NCI-H128 (cell line): ENCODE measurements around the gene USH1G.
"Not testable (repeated sequence)": the region's sequence is repeated elsewhere in the genome, so short reads cannot be mapped to it uniquely, and the experiment has no call there.

Experiments used
- DNase-seq: peaks from one replicate; lab custom pipeline; 2025; ENCODE audit not compliant: unreplicated experiment; lab: John Stamatoyannopoulos, UW

The USH1G gene

GRCh38 chr17:74906214-74906793 lies 16.8 kb downstream of the USH1G start:
- not testable (repeated sequence) for DNase-seq

DNA sequence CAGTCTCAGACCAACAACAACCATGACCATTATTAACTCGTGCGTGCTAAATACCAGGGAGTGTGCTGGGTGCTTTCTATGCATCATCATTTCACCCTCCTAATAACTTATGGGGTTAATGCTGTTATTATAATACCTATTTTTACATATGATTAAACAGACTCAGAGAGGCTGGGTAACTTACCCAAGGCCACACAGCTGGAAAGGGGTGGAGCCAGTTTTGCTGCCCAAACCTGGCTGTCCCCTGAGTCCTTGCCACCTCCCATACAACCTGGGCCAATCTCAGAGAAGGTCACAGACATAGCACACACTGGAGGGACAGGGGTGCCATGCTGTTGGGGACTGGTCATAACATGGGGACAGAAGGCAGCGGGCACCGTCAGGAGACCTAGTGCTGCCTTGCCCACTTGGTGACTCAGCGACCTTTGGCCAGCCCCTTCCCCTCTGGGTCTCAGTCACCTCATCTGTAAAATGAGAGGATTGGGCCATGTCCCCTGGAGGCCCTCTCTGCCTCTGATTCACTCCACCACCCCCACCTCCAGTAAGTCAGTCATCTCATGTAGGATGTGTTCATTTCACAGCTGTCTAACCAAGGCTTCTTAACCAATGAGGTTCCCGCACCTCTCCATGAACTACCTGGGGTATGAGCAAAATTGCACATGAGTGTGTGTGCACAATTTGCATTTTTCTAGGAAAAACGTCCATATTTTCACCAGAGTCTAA lies 18.2 kb downstream of the USH1G start:
- DNase-seq = no peak

DNA sequence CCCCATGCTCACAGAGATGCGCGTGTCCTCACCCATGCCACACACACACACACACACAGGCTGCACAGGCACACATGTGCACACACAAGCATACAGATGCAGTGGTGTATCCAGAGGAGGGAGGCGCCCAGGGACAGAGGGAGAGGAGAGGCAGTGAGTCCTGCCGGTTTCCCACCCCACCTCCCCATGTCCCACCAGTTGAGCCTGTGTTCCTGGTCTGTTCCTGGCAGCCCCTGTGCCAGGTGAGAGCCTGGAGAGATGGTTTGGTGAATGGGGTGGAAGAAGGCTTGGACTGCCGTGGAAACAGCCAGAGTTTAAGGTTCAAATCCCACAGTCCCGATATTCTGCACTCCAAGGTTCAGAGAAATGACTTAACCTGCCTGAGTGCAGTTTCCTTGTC lies 19.4 kb downstream of the USH1G start:
- no peak for DNase-seq

- no peak for DNase-seq
Measured at GRCh38 chr17:74903034-74903433, 20.0 kb downstream of the USH1G start.

DNA sequence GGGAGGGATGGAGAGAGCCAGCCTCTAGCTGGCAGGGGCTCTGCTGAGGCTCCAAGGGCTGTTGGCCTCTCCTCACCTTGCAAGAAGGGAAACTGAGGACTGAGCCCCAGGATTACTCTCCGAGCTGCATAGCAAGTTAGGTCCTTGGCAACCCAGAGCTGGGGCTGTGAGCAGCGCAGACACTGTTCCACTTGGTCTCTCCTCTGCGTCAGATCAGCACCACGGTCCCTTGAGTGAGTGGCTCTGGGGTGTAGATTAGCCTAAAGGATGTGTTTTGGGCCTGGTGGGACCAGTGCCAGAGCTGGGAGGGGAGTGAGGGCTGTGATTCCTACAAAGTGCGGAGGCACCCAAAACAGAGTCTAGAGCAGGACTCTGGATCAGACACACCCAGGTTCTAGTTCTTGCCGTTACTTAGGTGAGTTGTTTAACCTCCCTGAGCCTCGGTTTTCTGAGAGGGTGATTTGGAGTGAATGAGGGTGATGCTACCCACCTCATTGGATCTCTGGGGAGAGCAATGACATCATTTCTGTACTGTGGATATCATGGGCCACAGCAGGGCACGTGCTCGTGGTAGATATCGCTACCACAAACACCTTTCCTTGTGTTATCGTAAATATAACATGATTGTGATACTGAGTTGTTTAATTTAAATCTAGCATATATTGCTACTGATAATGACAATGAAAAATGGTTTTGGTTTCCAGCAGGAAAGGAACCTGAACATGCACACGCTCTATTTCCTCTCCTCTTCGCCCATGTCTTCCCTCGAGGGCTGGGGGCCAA lies 21.5 kb downstream of the USH1G start:
- no peak for DNase-seq

DNA sequence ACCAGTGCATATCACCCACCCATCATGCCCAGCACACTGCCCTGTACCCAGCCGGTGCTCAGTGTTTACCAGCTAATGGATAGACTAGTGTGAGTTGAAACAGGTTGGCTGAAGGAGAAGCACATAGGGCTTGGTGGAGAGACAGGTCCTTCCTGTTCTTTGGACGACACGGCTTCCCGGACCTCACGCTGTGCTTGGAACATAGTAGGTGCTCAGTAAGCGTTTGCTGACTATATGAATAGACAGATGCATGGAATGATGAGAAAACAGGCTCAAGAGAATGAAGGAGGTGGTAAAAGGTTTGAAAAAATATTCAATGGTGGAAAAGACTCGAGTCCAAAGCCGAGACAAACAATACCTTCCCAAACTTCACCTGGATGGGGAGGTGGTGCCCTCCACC lies 22.8 kb downstream of the USH1G start:
- no peak for DNase-seq

DNA sequence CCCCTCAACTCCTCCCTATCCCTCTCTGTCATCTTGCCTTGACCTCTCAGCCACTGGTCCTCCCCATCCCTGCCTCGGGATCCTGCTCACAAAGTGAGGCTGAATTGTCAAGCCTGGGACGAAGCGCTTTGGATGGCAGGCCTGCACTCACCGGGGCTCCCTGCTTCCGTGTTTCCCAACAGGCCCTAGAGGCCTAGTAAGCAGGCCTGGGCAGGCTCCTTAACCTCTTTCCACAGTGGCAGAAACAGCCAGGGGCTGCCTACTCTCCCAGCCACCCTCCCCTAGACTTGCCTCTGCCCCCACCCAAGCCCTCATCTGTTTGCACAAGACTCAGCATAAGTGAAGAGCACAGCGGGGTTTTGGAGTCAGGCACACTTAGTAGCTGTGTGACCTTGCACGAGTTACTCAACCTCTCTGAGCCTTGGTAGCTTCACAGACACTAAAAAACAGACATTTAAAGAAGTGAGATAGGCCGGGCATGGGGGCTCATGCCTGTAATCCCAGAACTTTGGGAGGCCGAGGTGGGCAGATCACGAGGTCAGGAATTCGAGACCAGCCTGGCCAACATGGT lies 24.6 kb downstream of the USH1G start:
- DNase-seq = no peak

DNA sequence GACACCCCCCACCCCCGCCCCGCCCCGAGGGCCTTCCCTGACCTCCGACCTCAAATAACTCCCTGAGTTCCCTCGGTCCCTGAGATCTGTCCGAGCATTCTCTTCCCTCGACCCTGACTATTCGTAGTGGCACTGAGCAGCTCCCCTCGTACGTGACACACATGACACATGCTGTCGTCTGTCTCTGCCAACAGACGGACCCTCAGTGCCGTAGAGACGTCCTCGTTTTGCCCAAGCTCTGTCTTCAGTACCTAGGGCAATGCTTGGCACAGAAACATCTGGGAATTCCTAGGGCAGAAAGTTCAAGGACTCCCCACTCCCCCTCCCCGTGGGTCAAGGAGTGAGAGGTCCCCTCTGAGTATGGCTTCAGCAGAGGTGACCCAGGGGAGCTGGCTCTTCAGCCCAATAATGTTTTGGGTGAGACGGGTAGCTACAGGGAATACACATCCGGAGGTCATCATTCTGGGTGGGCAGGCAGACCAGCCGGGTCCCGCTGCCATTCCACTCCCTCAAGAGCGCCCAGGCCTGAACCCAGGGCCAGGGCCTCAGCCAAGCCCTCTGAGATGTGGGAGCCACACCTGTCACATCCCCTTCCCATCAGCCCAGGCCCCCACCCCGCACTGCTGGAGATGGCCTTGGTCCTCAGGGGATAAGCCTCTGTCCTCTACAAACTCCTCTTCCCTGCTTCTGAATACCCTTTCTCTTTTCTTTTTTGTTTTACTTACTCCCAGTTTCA lies 29.0 kb downstream of the USH1G start:
- no peak for DNase-seq

DNA sequence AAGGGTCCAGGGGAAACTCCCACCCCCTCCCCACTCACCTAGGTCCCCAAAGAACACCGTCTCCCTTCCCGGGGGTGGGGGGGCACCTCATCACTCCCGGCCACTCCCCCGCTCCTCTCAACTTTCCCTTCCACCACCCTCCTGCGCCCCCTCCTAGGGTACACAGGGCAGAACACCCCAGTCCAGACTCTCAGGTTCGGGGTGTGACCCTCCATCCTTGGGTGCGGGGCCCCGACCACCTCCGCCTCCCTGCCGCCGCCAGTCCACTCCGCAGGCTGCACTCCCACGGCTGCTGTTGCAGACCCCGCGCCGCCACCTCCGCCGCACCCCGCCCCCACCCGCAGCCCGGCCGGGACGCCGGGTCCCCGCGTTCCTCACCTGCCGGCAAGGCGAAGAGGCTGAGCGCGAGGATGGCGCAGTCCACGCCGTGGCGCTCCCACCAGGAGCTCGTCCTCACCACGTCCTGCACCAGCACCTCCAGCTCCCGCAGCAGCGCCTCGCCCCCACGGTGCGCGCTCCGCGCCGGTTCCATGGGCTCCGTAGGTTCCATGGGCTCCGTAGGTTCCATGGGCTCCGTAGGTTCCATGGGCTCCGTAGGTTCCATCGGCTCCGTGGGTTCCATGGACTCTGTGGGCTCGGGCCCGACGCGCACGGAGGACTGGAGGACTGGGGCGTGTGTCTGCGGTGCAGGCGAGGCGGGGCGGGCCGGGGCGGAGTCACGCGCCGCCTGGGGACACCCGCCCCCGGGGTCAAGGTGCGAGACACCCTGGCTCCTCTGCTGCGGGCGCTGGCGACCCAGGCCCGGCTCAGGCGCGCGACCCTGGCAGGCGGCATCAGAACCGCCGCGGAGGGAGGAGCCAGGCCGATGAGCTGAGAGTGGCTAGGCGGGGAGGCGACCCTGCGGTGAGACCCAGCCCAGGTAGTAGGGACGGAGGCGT lies 29.8 kb downstream of the USH1G start, which contains the start of gene FADS6:
FADS6 (minus strand) TSS at position 660 of the 938 bp plus-strand sequence; CDS start at position 622, 38 bp downstream.
- no peak for DNase-seq

- DNase-seq = no peak
Measured at GRCh38 chr17:74892013-74892841, 30.8 kb downstream of the USH1G start.

GRCh38 chr17:74890554-74890953 lies 32.5 kb downstream of the USH1G start:
- DNase-seq = no peak

DNA sequence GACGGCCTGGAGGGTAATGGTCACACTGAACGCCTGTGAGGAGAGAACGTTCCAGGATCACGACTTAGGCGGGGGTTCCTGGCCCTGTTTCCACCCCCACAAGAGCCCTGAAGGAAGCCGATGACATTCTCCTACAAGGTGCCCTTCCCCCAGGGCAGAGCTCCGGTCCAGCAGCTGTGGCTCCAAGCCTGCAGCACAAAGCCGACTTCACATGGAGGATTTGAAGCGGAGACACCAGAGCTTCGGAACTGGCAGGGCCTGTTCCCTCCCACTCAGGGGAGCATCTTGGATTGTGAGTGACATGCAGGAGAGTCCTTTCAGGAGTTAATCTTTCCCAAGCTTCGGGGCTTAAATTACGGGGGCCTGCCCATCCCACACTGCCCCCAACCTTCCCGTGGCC lies 34.6 kb downstream of the USH1G start:
- no peak for DNase-seq

GRCh38 chr17:74883241-74883745 lies 39.8 kb downstream of the USH1G start:
- DNase-seq = no peak

GRCh38 chr17:74882517-74883240 lies 40.4 kb downstream of the USH1G start:
- DNase-seq = no peak

GRCh38 chr17:74881073-74881472 lies 42.0 kb downstream of the USH1G start:
- no peak for DNase-seq

GRCh38 chr17:74879308-74879707 lies 43.7 kb downstream of the USH1G start:
- DNase-seq = no peak

DNA sequence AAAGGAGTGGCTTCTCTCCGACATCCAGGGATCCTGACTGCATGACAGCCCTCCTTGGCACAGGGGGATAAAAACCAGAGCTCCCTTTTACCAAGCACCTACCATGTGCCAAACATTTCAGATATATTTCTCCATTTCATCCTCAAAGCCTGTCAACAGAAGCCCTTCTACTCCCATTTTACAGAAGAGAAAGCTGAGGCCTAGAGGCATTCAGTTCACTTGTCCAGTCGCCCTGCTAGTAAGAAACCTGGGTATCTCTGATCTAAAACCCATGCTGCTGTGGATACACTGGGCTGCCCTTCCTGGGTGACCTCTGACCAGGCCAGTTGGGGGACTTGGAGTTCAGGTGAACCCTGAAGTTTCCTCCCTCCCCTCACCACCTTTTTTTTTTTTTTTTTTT lies 44.4 kb downstream of the USH1G start:
- no peak for DNase-seq
